Uterus (tissue), 2 donors: ENCODE measurements around the gene SMIM44.

Experiments used
- POLR2A ChIP-seq, 2 donors: fragments of 450-650 bp; IDR thresholded peaks; one replicate each; pipeline ENCODE4 v1.6.1; 2016; ENCODE audit warnings: antibody characterized with exemption in 2 of 2, mild to moderate bottlenecking in 1 of 2, moderate library complexity in 1 of 2
- TF ChIP-seq, protein P1 (sequence below), 4 experiments: fragments of 200-600 bp in 2 of 4; fragments of 450-650 bp in 2 of 4; sonication (generic) in 2 of 4; IDR thresholded peaks; one replicate each; pipeline ENCODE4 v1.5.1; 2016 to 2019; ENCODE audit warnings: antibody characterized with exemption in 4 of 4, mild to moderate bottlenecking in 2 of 4, moderate library complexity in 1 of 4

GRCh38 chr19:3478409-3479176 is 4.6 kb downstream of the SMIM44 start:
- TF ChIP-seq, protein P1, sequence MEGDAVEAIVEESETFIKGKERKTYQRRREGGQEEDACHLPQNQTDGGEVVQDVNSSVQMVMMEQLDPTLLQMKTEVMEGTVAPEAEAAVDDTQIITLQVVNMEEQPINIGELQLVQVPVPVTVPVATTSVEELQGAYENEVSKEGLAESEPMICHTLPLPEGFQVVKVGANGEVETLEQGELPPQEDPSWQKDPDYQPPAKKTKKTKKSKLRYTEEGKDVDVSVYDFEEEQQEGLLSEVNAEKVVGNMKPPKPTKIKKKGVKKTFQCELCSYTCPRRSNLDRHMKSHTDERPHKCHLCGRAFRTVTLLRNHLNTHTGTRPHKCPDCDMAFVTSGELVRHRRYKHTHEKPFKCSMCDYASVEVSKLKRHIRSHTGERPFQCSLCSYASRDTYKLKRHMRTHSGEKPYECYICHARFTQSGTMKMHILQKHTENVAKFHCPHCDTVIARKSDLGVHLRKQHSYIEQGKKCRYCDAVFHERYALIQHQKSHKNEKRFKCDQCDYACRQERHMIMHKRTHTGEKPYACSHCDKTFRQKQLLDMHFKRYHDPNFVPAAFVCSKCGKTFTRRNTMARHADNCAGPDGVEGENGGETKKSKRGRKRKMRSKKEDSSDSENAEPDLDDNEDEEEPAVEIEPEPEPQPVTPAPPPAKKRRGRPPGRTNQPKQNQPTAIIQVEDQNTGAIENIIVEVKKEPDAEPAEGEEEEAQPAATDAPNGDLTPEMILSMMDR (IDR thresholded peaks at IDR 0.05): no peak
- TF ChIP-seq POLR2A (IDR thresholded peaks at IDR 0.05): no peak
